SK-N-SH (cell line): ENCODE measurements around the gene CCDC70. TPM values are rescaled to one million over a fixed set of nuclear protein-coding genes. Genes with fewer than 3 reads are reported as not detected.
"Not testable (repeated sequence)": the region's sequence is repeated elsewhere in the genome, so short reads cannot be mapped to it uniquely, and the experiment has no call there.

Experiments
- CTCF ChIA-PET: fragments of 300-600, 350-600 bp; formaldehyde crosslinking; extraction: SDS; loops from one replicate; lab custom pipeline; 2021; lab: Yijun Ruan, JAX
- POLR2A ChIA-PET: fragments of 350-600 bp; sonication (Branson Sonifier 250); formaldehyde crosslinking; extraction: SDS; loops from one replicate; lab custom pipeline; 2020; ENCODE audit warnings: antibody characterized with exemption, inconsistent platforms; lab: Yijun Ruan, JAX
- DNase-seq: peaks from one replicate; pipeline ENCODE4 v3.0.0; 2012
- H2AFZ ChIP-seq: fragments of 200-600 bp; sonication (generic); 2 replicates; pipeline ENCODE4 v1.8.1; 2016; ENCODE audit warnings: antibody characterized with exemption, mild to moderate bottlenecking, low read depth
- H3F3A ChIP-seq: fragments of 200-600 bp; sonication (generic); replicated peaks from 2 replicates; pipeline ENCODE3; 2016; ENCODE audit warnings: antibody characterized with exemption, mild to moderate bottlenecking; ENCODE audit not compliant: insufficient read depth
- H3K27ac ChIP-seq, 2 experiments: fragments of 200-500 bp in 1 of 2; fragments of 200-600 bp in 1 of 2; sonication (Bioruptor generic) in 1 of 2; sonication (generic), shearing (Covaris generic) in 1 of 2; 2 replicates each; pipeline versions ENCODE4 v1.5.1 to v1.6.1; 2014 to 2016; ENCODE audit warnings: low read depth in 2 of 2, inconsistent platforms in 1 of 2, low read length in 1 of 2, mild to moderate bottlenecking in 1 of 2, mixed read lengths in 1 of 2
- H3K27me3 ChIP-seq: fragments of 200-600 bp; sonication (generic), shearing (Covaris generic); 2 replicates; pipeline ENCODE4 v1.6.1; 2016; ENCODE audit warnings: mixed run types; ENCODE audit not compliant: insufficient read depth
- H3K36me3 ChIP-seq, 2 experiments: fragments of 200-500 bp in 1 of 2; fragments of 200-600 bp in 1 of 2; sonication (Bioruptor generic) in 1 of 2; sonication (generic) in 1 of 2; replicated peaks in 1 of 2; 2 replicates each; pipeline versions ENCODE3 to v1.5.1; 2014 to 2016; ENCODE audit warnings: low read length in 1 of 2, mild to moderate bottlenecking in 1 of 2; ENCODE audit not compliant: insufficient read depth in 2 of 2, control insufficient read depth in 1 of 2
- H3K4me1 ChIP-seq, 2 experiments: fragments of 200-500 bp in 1 of 2; fragments of 200-600 bp in 1 of 2; sonication (Bioruptor generic) in 1 of 2; sonication (generic), shearing (Covaris generic) in 1 of 2; 2 replicates each; pipeline versions ENCODE4 v1.5.1 to v1.6.1; 2014 to 2016; ENCODE audit warnings: low read depth in 1 of 2, low read length in 1 of 2, mixed run types in 1 of 2; ENCODE audit not compliant: insufficient read depth in 2 of 2, control insufficient read depth in 1 of 2
- H3K4me2 ChIP-seq: fragments of 200-600 bp; sonication (generic), shearing (Covaris generic); 2 replicates; pipeline ENCODE4 v1.6.1; 2017; ENCODE audit warnings: mixed run types
- H3K4me3 ChIP-seq, 2 experiments: fragments of 200-500 bp in 1 of 2; fragments of 200-600 bp in 1 of 2; sonication (Bioruptor generic) in 1 of 2; sonication (generic), shearing (Covaris generic) in 1 of 2; 2 replicates each; pipeline versions ENCODE4 v1.5.1 to v1.8.1; 2014 to 2016; ENCODE audit warnings: low read depth in 2 of 2, inconsistent platforms in 1 of 2, low read length in 1 of 2, mild to moderate bottlenecking in 1 of 2, mixed read lengths in 1 of 2, moderate library complexity in 1 of 2
- H3K79me2 ChIP-seq: fragments of 200-600 bp; sonication (generic); 2 replicates; pipeline ENCODE4 v1.8.1; 2017; ENCODE audit warnings: mild to moderate bottlenecking; ENCODE audit not compliant: insufficient read depth
- H3K9ac ChIP-seq: fragments of 200-600 bp; sonication (generic); 2 replicates; pipeline ENCODE4 v1.6.1; 2017; ENCODE audit warnings: mixed run types
- H3K9me2 ChIP-seq: fragments of 200-600 bp; sonication (generic); 2 replicates; pipeline ENCODE4 v1.6.1; 2017; ENCODE audit warnings: mixed run types
- H3K9me3 ChIP-seq: fragments of 200-600 bp; sonication (generic); 2 replicates; pipeline ENCODE4 v1.6.1; 2017; ENCODE audit warnings: mixed run types, mild to moderate bottlenecking, moderate library complexity
- H4K20me1 ChIP-seq: fragments of 200-600 bp; sonication (generic); 2 replicates; pipeline ENCODE4 v1.6.1; 2017; ENCODE audit warnings: mild to moderate bottlenecking, mixed run types; ENCODE audit not compliant: insufficient read depth
- ELF1 ChIP-seq: IDR thresholded peaks from 2 replicates; pipeline ENCODE4 v1.4.0; 2012
- EP300 ChIP-seq, 2 experiments: IDR thresholded peaks; 2 replicates each; pipeline versions ENCODE4 v1.4.0 to v1.6.1; 2012; ENCODE audit warnings: borderline replicate concordance in 1 of 2, low read depth in 1 of 2, low read length in 1 of 2
- FOXM1 ChIP-seq: IDR thresholded peaks from 2 replicates; pipeline ENCODE4 v1.4.0; 2012; ENCODE audit warnings: low read depth, mild to moderate bottlenecking
- JUND ChIP-seq: IDR thresholded peaks from 2 replicates; pipeline ENCODE4 v1.4.0; 2012
- MEF2A ChIP-seq: IDR thresholded peaks from 2 replicates; pipeline ENCODE4 v1.4.0; 2012; ENCODE audit warnings: low read depth, borderline replicate concordance
- NFIC ChIP-seq: IDR thresholded peaks from 2 replicates; pipeline ENCODE4 v1.4.0; 2012; ENCODE audit warnings: borderline replicate concordance
- RAD21 ChIP-seq: IDR thresholded peaks from 2 replicates; pipeline ENCODE4 v1.6.1; 2012; ENCODE audit warnings: mild to moderate bottlenecking, low read length
- RCOR1 ChIP-seq: fragments of 150-350 bp; IDR thresholded peaks from 2 replicates; pipeline ENCODE4 v1.6.1; 2017; ENCODE audit warnings: antibody characterized with exemption, low read length
- RFX5 ChIP-seq: IDR thresholded peaks from 2 replicates; pipeline ENCODE4 v1.6.1; 2012; ENCODE audit warnings: mild to moderate bottlenecking, improper control_type of control experiment, low read length
- RXRA ChIP-seq: IDR thresholded peaks from 2 replicates; pipeline ENCODE4 v1.4.0; 2012; ENCODE audit warnings: low read depth, mild to moderate bottlenecking, borderline replicate concordance
- TAF1 ChIP-seq: IDR thresholded peaks from 2 replicates; pipeline ENCODE4 v1.6.1; 2012; ENCODE audit warnings: low read depth, mild to moderate bottlenecking, low read length, moderate library complexity, borderline replicate concordance
- TEAD4 ChIP-seq: IDR thresholded peaks from 2 replicates; pipeline ENCODE4 v1.4.0; 2012; ENCODE audit warnings: mild to moderate bottlenecking, borderline replicate concordance; ENCODE audit not compliant: insufficient read depth
- YY1 ChIP-seq: IDR thresholded peaks from 2 replicates; pipeline ENCODE4 v1.4.0; 2012; ENCODE audit warnings: low read depth, mild to moderate bottlenecking
- WGBS: methylation state at CpG from one replicate; pipeline ENCODE4 v1.1.6; 2017; ENCODE audit warnings: low lambda C conversion rate; 5-methylcytosine and 5-hydroxymethylcytosine counted together
- polyA plus RNA-seq, 3 experiments: library from polyadenylated mRNA; depleted of rRNA; stranded (reverse); fragments of >200 nt; gene quantifications; 2 replicates each; pipeline ENCODE4 v1.2.3, GENCODE V29; 2012
- TF ChIP-seq, protein P1 (sequence below): fragments of 150-350 bp; IDR thresholded peaks from 2 replicates; pipeline ENCODE4 v1.6.1; 2017; ENCODE audit warnings: antibody characterized with exemption, low read length, low read depth, borderline replicate concordance
- TF ChIP-seq, protein P2 (sequence below): IDR thresholded peaks from 2 replicates; pipeline ENCODE4 v1.4.0; 2012; ENCODE audit warnings: low read depth, borderline replicate concordance
- TF ChIP-seq, protein P3 (sequence below): IDR thresholded peaks from 2 replicates; pipeline ENCODE4; 2012
- TF ChIP-seq, protein P4 (sequence below): IDR thresholded peaks from 2 replicates; pipeline ENCODE4 v1.4.0; 2012; ENCODE audit warnings: low read depth
- TF ChIP-seq, protein P5 (sequence below): IDR thresholded peaks from 2 replicates; pipeline ENCODE4 v1.4.0; 2012; ENCODE audit warnings: low read depth, borderline replicate concordance

The CCDC70 gene
- polyA plus RNA-seq, 1 of the 3 experiments (the other 2 are of a cell fraction), result not detected

DNA sequence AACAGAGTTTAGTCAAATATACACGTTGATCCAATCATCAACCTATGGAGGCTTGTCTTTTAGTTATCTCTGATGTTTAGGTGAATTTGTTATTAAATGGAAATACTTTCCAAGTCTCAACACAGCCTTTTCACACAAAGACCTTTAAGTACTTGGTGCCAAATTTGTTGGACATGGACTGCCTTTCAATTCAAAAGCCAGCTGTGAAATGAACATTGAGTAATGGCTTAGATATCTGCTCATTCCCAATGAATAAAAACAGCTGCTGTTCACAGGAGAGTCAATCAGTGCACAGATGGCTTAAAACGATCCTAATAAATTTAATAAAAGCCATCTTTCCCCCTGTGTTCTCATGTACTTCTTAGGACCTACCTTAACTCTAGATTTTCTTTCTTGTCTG, 37.9 kb upstream of the CCDC70 start:
- Histone ChIP-seq H2AFZ (no peak overlapping the region), H3K9me2 (no peaks in the 10 kb centered on the region), H3K79me2 (no peaks in the 10 kb centered on the region), H3K4me1 (peaks cover 0 to 16% of the 10 kb centered on the region in 2 experiments; a peak in 1 of 4 replicates), H3K4me3 (no peak overlapping the region), H3K4me2 (no peak overlapping the region), H3F3A (no peaks in the 10 kb centered on the region), H3K27me3 (no peaks in the 10 kb centered on the region; the same call in none of the 2 replicates), H3K36me3 (no peaks in the 10 kb centered on the region), H3K27ac (no peak overlapping the region), H3K9ac (no peak overlapping the region), H4K20me1 (no peaks in the 10 kb centered on the region), H3K9me3 (no peaks in the 10 kb centered on the region)
- 40% methylated on average over 2 of the region's 2 CpGs for WGBS
- DNase-seq, result no peak
- TF ChIP-seq EP300 (IDR thresholded peaks at IDR 0.05; ENCODE audit: borderline replicate concordance in 1 of 2, low read depth in 1 of 2, low read length in 1 of 2) (peak in 1 of 2 experiments; percentile 36; a peak in 1 of 4 replicates), MEF2A (no peak), RCOR1 (peak; percentile 25; the same call in 1 of the 2 replicates)
- CTCF ChIA-PET, result interaction anchor here (1.0 to 1.2 kb wide), 2 partner anchors 8 to 378 kb away, joined by 4 to 6 read pairs; no protein-coding TSS in a partner anchor
- POLR2A ChIA-PET, result no interaction called here

DNA sequence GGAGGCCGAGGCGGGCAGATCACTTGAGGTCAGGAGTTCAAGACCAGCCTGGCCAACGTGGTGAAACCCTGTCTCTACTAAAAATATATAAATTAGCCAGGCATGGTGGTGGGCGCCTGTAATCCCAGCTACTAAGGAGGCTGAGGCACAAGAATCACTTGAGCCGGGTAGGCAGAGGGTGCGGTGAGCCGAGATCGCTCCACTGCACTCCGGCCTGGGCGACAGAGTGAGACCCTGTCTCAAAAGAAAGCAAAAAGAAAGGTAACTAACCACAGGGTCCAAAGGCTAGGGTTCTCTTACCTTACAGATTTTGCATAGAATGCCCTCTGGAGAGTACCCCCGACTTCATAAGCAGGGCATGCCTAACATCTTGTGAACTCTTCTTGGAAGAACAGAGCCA, 37.1 kb upstream of the CCDC70 start:
- H3K4me2 ChIP-seq, H3K79me2 ChIP-seq, H2AFZ ChIP-seq, H3K9ac ChIP-seq, H3K36me3 ChIP-seq, H4K20me1 ChIP-seq, H3K9me2 ChIP-seq, H3K9me3 ChIP-seq, POLR2A ChIA-PET, DNase-seq, H3K27ac ChIP-seq, H3F3A ChIP-seq, H3K27me3 ChIP-seq, H3K4me3 ChIP-seq: not testable (repeated sequence)
- H3K4me1 ChIP-seq, result peaks cover 0 to 16% of the 10 kb centered on the region in 2 experiments; a peak in 1 of 4 replicates
- WGBS, result 86% methylated on average over 11 of the region's 11 CpGs
- CTCF ChIA-PET, result interaction anchor here (1.4 to 4.3 kb wide), 3 partner anchors 9 to 304 kb away, joined by 3 to 26 read pairs (median 12); partner anchors contain the start of genes NEK5 and TMEM272

DNA sequence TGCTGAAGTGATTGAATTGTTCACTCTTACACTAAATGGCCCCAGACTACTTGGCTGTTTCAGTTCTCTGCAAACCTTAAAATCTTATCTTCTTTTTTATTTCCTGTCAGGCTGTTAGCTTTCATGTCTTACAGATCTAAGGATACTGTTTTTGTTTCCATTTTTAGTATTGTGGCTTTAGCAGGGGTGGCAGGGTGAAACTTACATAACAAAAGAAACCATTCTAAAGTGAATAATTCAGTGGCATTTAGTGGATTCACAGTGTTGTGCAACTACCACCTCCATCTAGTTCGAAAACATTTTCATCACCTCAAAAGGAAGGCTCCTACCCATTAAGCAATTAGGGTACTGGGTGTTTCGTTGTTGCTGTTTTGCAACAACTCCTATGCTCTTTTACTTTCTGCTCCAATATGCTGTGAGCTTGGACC, 36.6 kb upstream of the CCDC70 start:
- Histone ChIP-seq H3F3A (no peaks in the 10 kb centered on the region), H3K4me2 (no peak overlapping the region), H3K4me3 (no peak overlapping the region), H2AFZ (no peak overlapping the region), H3K9me2 (no peaks in the 10 kb centered on the region), H3K9ac (no peak overlapping the region), H3K36me3 (no peaks in the 10 kb centered on the region), H3K27me3 (no peaks in the 10 kb centered on the region; the same call in none of the 2 replicates), H4K20me1 (no peaks in the 10 kb centered on the region), H3K79me2 (no peaks in the 10 kb centered on the region), H3K4me1 (peaks cover 0 to 16% of the 10 kb centered on the region in 2 experiments; a peak in 1 of 4 replicates), H3K27ac (no peak overlapping the region; a peak in 1 of 4 replicates), H3K9me3 (no peaks in the 10 kb centered on the region)
- WGBS, result 75% methylated on average over 2 of the region's 2 CpGs
- ChIA-PET POLR2A (no interaction called here), CTCF (interaction anchor here (1.4 to 4.3 kb wide), 3 partner anchors 10 to 304 kb away, joined by 3 to 26 read pairs (median 12); partner anchors contain the start of genes NEK5 and TMEM272)
- DNase-seq, result no peak
- TF ChIP-seq, protein P1, sequence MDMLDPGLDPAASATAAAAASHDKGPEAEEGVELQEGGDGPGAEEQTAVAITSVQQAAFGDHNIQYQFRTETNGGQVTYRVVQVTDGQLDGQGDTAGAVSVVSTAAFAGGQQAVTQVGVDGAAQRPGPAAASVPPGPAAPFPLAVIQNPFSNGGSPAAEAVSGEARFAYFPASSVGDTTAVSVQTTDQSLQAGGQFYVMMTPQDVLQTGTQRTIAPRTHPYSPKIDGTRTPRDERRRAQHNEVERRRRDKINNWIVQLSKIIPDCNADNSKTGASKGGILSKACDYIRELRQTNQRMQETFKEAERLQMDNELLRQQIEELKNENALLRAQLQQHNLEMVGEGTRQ, result no peak
- TF ChIP-seq TEAD4, result no peak
- TF ChIP-seq RFX5, result no peak
- no peak for TF ChIP-seq NFIC
- TF ChIP-seq YY1, result no peak
- no peak for TF ChIP-seq RXRA
- TF ChIP-seq RAD21, result no peak
- no peak for TF ChIP-seq RCOR1
- TF ChIP-seq FOXM1, result no peak
- no peak for TF ChIP-seq ELF1
- TF ChIP-seq TAF1, result no peak
- no peak for TF ChIP-seq JUND
- TF ChIP-seq, protein P2, sequence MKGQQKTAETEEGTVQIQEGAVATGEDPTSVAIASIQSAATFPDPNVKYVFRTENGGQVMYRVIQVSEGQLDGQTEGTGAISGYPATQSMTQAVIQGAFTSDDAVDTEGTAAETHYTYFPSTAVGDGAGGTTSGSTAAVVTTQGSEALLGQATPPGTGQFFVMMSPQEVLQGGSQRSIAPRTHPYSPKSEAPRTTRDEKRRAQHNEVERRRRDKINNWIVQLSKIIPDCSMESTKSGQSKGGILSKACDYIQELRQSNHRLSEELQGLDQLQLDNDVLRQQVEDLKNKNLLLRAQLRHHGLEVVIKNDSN, result no peak
- TF ChIP-seq, protein P3, sequence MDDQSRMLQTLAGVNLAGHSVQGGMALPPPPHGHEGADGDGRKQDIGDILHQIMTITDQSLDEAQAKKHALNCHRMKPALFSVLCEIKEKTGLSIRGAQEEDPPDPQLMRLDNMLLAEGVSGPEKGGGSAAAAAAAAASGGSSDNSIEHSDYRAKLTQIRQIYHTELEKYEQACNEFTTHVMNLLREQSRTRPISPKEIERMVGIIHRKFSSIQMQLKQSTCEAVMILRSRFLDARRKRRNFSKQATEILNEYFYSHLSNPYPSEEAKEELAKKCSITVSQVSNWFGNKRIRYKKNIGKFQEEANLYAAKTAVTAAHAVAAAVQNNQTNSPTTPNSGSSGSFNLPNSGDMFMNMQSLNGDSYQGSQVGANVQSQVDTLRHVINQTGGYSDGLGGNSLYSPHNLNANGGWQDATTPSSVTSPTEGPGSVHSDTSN, result no peak
- no peak for TF ChIP-seq EP300 (IDR thresholded peaks at IDR 0.05; ENCODE audit: borderline replicate concordance in 1 of 2, low read depth in 1 of 2, low read length in 1 of 2)
- TF ChIP-seq, protein P4, sequence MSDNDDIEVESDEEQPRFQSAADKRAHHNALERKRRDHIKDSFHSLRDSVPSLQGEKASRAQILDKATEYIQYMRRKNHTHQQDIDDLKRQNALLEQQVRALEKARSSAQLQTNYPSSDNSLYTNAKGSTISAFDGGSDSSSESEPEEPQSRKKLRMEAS, result no peak
- TF ChIP-seq, protein P5, sequence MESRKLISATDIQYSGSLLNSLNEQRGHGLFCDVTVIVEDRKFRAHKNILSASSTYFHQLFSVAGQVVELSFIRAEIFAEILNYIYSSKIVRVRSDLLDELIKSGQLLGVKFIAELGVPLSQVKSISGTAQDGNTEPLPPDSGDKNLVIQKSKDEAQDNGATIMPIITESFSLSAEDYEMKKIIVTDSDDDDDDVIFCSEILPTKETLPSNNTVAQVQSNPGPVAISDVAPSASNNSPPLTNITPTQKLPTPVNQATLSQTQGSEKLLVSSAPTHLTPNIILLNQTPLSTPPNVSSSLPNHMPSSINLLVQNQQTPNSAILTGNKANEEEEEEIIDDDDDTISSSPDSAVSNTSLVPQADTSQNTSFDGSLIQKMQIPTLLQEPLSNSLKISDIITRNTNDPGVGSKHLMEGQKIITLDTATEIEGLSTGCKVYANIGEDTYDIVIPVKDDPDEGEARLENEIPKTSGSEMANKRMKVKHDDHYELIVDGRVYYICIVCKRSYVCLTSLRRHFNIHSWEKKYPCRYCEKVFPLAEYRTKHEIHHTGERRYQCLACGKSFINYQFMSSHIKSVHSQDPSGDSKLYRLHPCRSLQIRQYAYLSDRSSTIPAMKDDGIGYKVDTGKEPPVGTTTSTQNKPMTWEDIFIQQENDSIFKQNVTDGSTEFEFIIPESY, result no peak
